GM21786 (cell line): ENCODE measurements around the gene FYB1.

Experiments
- ATAC-seq: cut with Tn5 transposase; IDR thresholded peaks from one replicate; pipeline ENCODE4 v1.9.1; 2021; ENCODE audit not compliant: unreplicated experiment

Gene FYB1

GRCh38 chr5:39207345-39208045, 11.9 kb downstream of the FYB1 start:
- no peak for ATAC-seq

- no peak for ATAC-seq
Measured at GRCh38 chr5:39206630-39207321, 12.6 kb downstream of the FYB1 start.

- ATAC-seq = no peak
Measured at GRCh38 chr5:39205550-39205949, 13.8 kb downstream of the FYB1 start.

GRCh38 chr5:39203951-39204350, 15.4 kb downstream of the FYB1 start:
- ATAC-seq = no peak

GRCh38 chr5:39203275-39203922, 16.0 kb downstream of the FYB1 start:
- ATAC-seq = no peak

- ATAC-seq = no peak
Measured at GRCh38 chr5:39202597-39203274, 16.6 kb downstream of the FYB1 start.

- ATAC-seq = no peak
Measured at GRCh38 chr5:39201781-39202596, 17.4 kb downstream of the FYB1 start.

GRCh38 chr5:39201160-39201780, 18.1 kb downstream of the FYB1 start:
- no peak for ATAC-seq

GRCh38 chr5:39200081-39200480, 19.3 kb downstream of the FYB1 start:
- no peak for ATAC-seq

- no peak for ATAC-seq
Measured at GRCh38 chr5:39199335-39199734, 20.0 kb downstream of the FYB1 start.

- ATAC-seq = no peak
Measured at GRCh38 chr5:39198127-39198526, 21.2 kb downstream of the FYB1 start.

GRCh38 chr5:39197556-39197955, 21.8 kb downstream of the FYB1 start:
- no peak for ATAC-seq

GRCh38 chr5:39195198-39195826, 24.1 kb downstream of the FYB1 start:
- ATAC-seq = no peak

- ATAC-seq = no peak
Measured at GRCh38 chr5:39194466-39195136, 24.8 kb downstream of the FYB1 start.

- no peak for ATAC-seq
Measured at GRCh38 chr5:39193553-39194465, 25.6 kb downstream of the FYB1 start.

- no peak for ATAC-seq
Measured at GRCh38 chr5:39192450-39193160, 26.8 kb downstream of the FYB1 start.

- ATAC-seq = no peak
Measured at GRCh38 chr5:39191216-39191615, 28.1 kb downstream of the FYB1 start.
